ENCODE measurements around the gene IPMK. TPM values are rescaled to one million over a fixed set of nuclear protein-coding genes. Genes with fewer than 3 reads are reported as not detected.
"Not testable (repeated sequence)": the region's sequence is repeated elsewhere in the genome, so short reads cannot be mapped to it uniquely, and the experiment has no call there.

The IPMK gene
- total RNA-seq, 1 donor from 2014 or later: 11.0 TPM

DNA sequence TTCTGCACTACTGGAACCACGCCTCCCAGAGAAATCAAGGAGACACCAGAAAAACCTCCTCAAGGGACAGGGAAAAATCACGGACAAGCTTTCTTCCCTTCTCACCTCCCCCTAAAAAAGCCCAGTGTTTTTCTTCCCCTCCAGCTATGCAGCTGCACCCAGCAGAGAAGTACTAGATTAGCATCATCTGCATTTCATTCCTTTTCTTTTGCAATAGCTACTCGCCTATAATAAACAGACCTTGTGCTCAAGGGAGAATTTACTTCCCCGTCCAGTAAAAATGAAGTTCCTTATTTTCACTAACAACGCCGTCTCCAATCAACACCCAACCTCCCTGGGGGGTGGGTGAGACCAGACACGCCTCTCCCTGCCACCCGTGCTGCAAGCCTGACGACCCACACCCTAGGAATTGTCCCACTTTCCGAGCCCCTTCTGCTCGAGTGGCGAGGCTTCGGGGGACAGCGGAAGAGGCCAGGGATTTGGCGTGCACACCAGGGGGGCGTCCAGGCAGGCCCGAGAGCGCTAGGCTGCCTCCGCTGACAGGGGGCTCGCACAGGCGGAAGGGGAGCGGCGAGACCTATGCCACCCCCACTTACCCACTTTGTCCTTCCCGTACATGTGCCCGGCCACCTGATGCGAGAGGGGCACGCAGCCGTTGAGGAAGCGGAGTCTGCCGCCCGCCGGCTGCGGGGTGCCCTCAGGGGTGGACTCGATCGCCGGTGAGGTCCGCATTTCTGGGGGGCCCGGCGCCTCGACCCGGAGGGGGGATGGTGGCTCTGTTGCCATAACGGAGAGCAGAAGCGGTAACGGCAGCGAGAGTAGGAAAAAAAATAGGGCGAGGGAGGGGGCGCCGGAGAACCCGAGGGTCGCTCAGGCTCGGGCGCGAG, 625 bp downstream of the IPMK start:
- no peak for DNase-seq (ENCODE audit: low read depth, low spot score)

DNA sequence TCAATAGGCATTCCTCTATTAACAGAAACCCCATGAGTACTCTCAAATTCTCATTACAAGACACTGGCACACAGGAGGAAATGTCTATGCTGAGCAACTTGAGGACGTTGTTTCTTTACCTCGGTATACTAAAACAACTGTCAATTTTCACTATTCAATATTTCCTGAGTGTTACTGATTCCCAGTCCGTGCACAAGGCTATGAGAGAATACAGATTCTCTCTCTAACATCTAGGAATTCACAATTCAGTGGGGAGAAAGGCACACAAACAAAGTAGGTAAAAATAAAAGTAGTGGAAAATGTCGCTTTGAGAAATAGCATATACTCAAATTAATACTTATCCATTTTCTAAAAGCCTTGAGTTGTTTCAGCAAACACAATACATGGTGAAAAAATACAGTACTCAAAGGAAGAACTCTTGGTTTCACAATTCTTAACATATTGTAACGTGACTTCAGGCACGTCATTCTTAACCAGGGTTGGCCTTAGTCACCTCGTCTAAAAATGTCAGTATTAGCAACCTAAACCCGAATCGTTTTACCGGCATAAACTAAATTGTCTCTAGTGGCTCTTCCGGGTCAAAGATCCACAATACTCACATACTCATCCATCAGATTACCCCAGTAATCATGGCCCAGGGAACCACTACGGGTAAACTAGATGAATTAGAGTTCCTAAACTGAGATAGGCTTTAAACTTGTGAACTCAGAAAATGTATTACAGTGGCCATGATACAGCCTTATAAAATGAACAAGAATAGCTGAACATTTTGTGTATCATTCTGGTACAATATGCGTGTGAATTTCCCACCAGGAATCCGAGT, 1.5 kb downstream of the IPMK start:
- DNase-seq (ENCODE audit: low read depth, low spot score): no peak

DNA sequence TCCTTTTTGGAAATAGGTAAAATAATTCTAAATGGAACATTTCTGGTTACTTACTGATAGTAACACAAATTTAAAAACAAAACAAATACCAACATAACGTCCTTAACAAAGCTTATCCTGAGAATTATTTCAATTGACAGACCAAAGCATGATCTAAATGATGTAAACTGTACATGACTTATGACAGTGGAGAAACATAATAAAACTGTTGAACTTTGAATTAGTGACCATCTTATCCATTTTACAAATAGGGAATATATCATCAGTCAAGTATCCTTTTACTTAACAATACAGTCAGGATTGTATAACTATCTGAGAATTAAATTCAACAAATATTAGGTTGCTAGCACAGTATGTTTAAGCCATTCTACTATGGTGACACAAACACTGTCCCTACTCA, 2.4 kb downstream of the IPMK start:
- DNase-seq (ENCODE audit: low read depth, low spot score): no peak

DNA sequence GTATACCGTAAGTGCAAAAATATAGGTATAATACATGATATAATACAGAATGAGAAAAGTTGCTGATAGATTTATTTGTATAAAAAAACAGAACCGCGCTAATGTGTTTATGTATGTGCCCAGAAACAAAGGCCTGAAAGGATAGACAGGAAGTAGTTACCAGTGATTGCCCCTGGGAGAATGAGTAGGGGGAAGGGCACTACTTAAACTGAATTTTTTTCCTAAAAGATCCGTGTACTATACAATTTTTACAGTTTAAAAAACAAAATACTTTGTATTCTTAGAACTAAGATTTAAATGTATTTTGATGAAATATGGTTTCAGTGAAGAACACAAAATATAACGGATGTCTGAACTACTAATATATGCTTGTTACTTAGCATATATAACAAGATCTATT, 2.9 kb downstream of the IPMK start:
- DNase-seq (ENCODE audit: low read depth, low spot score): no peak

DNA sequence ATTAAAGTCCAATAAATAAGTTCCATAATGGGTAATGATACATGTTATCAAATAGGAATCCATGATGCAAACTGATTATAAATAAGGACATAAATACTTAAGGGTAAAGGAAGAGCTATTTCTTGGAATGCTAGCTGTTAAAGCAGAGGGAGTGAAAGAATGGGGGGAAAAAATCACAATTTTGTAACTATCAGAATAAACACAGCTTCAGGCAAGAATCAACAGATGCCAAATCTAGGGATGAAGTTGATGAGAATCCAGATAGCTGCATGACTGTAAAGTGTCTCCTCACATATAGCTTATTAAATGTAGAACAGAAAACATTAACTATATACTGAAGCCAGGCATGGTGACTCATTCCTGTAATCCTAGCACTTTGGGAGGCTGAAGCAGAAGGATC, 4.9 kb downstream of the IPMK start:
- no peak for DNase-seq (ENCODE audit: low read depth, low spot score)

DNA sequence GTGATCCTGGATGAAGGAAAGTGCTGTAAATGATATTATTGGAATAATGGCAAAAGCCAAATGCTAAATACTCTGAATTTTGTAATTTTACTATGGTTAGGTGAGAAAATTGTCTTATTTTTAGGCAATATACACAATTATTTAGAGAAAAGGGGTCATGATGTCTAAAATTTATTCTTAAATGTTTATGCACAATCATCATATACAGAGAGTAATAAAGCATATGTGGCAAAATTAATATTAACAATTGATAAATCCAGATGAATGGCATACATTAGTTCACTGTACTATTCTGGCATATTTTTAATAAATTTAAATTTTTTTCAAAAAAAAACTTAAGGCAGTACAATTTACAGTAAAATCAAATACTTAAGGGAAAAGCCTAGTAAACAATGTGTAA, 7.4 kb downstream of the IPMK start:
- DNase-seq (ENCODE audit: low read depth, low spot score): no peak

DNA sequence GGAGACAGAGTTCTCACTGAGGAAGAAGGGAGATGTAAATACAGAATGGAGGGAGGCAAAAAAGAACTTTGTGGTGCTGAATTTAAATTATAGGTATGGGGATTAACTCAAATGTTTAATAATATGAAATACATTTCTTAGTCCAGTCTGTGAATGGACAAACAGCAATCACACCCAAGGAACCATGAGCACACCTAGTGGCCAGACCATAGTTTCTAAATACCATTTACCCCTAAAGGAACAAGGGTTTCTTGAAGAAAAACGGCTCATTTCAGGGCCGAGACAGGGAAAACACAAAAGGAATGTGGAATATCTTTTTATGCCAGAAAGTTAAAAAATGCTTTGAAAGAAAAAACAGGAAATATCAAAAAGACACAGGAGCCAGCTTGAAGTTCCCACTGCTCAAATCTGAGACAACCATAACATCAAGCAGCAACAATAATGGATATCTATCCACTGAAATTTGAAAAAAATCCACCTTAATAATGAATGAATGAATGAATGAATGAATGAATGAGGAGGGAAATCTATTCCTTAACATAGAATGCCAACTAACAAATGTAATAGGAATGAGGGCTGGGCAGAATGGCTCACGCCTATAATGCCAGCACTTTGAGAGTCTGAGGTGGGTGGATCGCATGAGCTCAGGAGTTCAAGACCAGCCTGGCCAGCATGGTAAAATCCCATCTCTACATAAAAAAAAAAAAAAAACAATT, 8.6 kb downstream of the IPMK start:
- DNase-seq (ENCODE audit: low read depth, low spot score): no peak

DNA sequence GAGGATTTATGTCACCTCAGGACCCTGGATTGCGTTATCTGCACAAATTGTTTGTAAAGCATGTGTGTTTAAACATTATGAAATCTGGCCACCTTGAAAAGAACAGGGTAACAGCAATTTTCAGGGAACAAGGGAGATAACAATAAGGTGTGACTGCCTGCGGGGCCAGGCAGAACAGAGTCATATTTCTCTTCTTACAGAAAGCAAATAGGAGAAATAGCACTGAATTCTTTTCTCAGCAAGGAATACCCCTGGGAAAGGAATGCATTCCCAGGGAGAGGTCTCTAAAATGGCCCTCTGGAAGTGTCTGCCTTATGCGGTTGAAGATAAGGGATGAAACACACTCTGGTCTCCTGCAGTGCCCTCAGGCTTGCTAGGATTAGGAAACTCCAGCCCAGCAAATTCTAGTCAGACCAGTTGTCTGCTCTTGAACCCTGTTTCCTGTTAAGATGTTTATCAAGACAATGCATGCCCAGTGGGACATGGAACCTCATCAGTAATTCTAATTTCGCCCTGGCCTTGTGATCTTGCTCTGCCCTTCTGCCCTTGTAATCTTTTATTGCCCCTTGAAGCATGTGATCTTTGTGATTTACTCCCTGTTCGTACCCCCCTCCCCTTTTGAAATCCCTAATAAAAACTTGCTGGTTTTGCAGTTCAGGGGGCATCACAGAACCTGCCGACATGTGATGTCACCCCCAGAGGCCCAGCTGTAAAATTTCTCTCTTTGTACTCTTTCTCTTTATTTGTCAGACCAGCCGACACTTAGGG, 11.5 kb downstream of the IPMK start:
- not testable (repeated sequence) for DNase-seq (ENCODE audit: low read depth, low spot score)

DNA sequence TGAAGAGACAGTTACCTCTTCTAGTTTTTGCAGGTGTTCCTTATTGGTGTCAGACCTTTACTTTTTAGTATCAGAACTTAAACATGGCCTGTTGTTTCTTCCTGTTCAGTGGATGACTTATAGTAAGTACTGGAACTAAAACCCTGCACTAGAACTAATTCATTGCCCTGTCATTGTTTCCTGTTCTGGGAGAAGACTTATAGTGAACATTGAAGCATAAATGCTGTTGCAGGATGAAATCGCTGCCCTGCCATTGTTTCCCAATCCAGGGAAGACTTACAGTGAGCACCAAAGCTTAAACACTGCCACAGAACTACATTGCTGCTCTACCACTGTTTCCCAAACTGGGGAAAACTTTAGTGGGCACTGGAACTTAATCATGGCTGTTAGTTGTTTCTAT, 13.1 kb downstream of the IPMK start:
- no peak for DNase-seq (ENCODE audit: low read depth, low spot score)

DNA sequence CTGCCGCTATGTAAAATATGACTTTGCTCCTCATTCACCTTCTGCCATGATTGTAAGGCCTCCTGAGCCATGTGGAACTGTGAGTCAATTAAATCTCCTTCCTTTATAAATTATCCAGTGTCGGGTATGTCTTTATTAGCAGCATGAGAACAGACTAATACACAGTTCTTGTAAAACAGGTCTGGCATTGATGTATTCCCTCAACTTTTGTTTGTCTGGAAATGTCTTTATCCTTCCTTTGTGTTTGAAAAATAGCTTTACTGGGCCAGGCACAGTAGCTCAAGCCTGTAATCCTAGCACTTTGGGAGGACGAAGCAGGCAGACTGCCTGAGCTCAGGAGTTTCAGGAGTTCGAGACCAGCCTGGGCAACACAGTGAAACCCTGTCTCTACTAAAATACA, 14.5 kb downstream of the IPMK start:
- DNase-seq (ENCODE audit: low read depth, low spot score): no peak

DNA sequence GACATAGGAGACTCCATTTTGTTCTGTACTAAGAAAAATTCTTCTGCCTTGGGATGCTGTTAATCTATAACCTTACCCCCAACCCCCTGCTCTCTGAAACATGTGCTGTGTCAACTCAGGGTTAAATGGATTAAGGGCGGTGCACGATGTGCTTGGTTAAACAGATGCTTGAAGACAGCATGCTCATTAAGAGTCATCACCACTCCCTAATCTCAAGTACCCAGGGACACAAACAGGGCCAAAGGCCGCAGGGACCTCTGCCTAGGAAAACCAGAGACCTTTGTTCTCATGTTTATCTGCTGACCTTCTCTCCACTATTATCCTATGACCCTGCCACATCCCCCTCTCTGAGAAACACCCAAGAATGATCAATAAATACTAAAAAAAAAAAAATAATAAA, 23.0 kb downstream of the IPMK start:
- DNase-seq (ENCODE audit: low read depth, low spot score): not testable (repeated sequence)

DNA sequence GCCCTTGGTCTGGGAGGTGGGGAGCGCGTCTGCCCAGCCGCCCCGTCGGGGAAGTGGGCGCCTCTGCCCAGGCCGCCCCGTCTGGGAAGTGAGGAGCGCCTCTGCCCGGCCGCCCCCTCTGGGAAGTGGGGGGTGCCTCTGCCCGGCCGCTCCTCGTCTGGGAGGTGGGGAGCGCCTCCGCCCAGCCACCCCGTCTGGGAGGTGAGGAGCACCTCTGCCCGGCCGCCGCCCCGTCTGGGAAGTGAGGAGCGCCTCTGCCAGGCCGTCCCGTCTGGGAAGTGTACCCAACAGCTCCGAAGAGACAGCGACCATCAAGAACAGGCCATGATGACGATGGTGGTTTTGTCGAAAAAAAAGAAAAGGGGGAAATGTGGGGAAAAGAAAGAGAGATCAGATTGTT, 23.5 kb downstream of the IPMK start:
- not testable (repeated sequence) for DNase-seq (ENCODE audit: low read depth, low spot score)

DNA sequence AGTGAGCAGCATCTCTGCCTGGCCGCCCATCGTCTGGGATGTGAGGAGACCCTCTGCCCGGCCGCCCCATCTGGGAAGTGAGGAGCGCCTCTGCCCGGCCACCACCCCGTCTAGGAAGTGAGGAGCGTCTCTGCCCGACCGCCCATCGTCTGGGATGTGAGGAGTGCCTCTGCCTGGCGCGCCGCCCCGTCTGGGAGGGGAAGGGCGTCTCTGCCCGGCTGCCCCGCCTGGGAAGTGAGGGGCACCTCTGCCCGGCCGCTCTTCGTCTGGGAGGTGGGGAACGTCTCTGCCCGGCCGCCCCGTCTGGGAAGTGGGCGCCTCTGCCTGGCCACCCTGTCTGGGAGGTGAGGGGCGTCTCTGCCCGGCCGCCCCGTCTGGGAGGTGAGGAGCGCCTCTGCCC, 23.9 kb downstream of the IPMK start:
- not testable (repeated sequence) for DNase-seq (ENCODE audit: low read depth, low spot score)

DNA sequence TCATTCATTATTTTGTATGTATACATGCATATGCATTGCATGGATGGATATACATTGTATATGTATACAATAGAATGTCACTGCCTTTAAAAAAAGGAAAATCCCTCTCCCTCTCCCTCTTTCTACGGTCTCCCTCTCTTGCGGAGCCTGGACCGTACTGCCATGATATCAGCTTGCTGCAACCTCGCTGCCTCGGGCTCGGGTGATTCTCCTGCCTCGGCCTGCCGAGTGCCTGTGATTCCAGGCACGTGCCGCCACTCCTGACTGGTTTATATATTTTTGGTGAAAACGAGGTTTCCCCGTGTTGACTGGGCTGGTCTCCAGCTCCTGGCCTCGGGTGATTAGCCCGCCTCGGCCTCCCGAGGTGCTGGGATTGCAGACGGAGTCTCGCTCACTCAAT, 24.4 kb downstream of the IPMK start:
- no peak for DNase-seq (ENCODE audit: low read depth, low spot score)

DNA sequence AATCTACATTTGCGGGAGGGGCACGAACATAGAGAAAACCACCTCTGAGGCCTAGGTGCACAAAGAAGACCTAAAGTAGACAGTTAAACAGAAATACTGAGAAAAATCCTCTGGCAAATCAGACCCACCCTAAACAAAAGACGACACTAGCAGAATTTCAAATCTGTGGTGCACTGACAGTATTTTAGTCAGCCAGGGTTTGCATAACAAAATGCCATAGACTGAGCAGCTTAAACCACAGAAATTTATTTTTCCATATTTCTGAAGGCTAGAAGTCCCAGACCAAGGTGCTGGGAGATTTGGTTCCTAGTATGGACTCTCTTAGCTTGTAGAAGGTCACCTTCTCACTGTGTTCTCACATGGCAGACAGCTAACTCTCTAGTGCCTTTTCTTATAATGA, 26.3 kb downstream of the IPMK start:
- no peak for DNase-seq (ENCODE audit: low read depth, low spot score)

DNA sequence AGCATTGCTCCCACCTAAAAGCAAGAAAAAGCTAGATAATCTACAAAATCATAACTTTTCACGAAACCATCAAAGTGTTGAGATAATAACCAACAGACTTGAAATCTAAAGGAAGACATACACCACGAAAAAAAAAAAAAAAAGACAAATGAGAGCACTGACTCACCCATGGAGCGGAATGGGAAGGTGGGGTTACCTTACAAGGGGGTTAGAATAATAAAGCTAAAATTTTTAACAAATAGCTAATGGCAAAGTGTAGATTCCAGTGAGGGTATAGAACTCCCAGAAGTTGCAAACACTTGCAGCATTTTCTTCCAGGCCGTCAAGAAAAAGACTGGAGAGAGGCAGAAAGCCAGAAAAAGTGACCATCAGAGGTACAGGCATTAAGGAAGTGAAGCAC, 27.2 kb downstream of the IPMK start:
- no peak for DNase-seq (ENCODE audit: low read depth, low spot score)

DNA sequence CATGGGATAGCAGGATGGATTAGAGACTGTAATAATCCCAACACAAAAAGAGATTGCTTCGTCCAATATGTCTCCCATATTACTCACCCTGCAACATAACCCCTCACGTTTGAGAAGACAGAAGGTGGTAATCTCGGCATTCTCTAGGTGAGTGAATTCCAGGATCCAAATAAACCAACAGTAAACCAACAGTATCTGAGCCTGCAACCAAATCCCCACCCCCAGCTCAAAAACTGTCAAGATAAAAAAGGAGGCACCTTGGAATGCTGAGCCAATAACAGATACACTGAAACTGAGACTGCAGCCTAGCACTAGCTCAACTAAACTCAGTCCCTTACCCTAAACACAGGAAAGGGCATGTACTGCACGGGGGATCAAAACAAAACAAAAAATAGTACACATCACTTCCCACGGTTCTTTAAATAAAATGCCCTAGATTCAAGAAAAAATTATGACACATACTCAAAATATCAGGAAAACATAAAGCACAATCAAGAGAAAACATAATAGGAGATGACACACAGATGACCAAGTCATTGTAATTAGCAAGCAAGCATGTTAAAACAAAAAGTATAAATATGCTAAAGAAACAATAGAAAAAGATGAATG, 28.0 kb downstream of the IPMK start:
- DNase-seq (ENCODE audit: low read depth, low spot score): peak; percentile 68

DNA sequence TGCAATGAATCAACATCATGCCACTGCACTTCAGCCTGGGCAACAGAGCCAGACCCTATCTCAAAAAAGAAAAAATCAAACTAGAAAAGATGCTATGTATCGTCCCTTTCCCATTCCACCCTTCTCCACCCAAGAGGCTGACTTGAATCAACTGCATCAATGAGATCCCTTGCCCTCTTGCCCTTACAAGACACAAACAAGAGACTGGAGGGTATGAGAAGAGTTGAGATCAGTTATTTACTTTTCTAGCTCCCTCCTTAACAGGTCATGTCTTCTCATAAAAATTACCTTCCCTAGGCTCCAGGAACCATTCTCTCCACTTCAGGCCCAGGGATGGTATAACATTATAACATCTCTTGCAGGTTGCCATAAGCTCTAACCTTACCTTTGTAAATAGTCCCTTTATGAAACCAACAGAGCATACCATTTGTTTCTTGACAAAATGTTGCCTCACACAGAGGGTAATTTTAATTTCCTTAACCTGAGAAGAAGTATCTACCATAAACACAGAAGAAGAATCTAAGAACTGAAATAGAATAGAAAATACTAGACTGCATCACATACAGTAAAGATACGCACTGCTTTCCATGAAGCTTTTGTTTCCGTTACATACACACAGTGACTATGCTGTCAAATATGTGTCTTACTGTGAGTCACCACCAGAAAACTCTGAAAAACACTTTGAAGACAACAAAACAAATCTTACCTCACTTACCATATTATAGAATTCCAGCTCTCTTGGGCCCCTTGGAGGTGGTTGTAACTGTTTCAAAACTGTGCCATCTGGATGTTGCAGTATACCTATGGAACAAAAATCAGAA, 30.5 kb downstream of the IPMK start:
- peak; percentile 90 for DNase-seq (ENCODE audit: low read depth, low spot score)

DNA sequence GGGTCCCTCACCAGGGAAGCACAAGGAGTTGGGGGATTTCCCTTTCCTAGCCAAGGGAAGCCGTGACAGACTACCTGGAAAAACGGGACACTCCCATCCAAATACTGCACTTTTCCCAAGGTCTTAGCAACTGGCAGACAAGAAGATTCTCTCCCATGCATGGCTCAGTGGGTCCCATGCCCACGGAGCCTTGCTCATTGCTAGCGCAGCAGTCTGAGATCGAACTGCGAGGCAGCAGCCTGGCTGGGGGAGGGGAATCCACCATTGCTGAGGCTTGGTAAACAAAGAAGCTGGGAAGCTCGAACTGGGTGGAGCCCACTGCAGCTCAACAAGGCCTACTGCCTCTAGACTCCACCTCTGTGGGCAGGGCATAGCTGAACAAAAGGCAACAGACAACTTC, 37.8 kb downstream of the IPMK start:
- not testable (repeated sequence) for DNase-seq (ENCODE audit: low read depth, low spot score)

DNA sequence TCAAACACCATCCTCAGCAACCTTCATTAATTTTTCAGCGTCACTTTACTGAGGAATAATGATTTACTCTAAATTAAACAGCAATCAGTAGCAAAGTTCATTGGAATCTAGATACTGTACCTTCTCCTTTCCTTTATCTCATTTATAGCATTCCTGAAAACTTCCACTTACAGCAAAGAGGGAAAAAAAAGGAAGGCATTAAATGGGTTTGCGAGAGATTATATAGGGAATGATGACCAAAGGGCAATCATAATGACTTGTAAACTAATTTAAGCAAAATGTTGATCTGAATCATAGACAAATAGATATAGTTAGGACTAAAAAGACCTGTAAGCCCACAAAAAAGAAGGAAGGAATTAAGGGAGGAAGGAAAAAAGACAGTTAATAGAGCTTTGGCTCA, 42.0 kb downstream of the IPMK start:
- no peak for DNase-seq (ENCODE audit: low read depth, low spot score)

All from pulmonary artery endothelial cell (primary cell).